Kidney tubule cell (primary cell): ENCODE results near the gene ZC3H7A.
"Not testable (repeated sequence)": the region's sequence is repeated elsewhere in the genome, so short reads cannot be mapped to it uniquely, and the experiment has no call there.

Source experiments
- DNase-seq: peaks from one replicate; pipeline ENCODE4 v3.0.0-alpha.2; 2018; ENCODE audit warnings: low spot score

Gene ZC3H7A

DNA sequence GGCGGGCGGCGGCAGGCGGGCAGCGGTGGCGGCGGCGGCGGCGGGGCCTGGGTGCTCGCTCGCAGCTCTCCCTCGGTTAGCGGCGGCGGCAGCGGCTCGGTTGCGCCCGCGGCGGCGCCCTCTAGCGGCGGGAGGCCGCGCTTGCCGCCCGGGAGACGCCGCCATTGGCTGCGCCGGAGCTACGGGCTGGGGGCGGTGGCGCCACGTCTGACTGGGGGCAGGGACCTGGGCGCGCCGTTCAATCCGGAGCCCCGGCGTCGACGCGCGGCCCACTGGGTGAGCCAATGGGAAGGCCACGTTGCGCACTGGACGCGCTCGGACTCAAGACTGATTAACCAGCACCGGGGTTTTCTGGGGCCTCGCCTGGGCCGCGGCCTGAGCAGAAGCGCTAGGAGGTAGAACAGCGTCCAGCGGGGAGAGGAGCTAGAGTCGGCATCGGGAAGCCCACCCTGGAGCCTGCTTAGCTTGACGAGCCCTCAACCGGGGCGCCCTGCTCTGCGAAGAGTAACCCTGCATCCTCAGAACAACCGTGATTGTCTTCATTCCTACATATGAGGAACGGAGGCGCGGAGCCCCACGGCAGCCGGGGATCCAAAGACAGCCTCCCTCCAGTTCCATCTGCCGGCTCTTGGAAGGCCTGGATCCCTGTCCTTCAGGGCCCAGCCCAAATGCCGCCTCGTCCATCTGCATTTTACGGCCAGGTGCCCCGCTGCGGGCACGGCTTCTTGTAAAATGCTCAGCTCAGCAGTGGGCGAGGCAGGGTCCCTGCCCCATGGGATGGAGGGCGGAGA is at the start of gene ZC3H7A:
Gene ZC3H7A, minus strand, starts transcription at position 93 of the 791 bp plus-strand sequence. CDS start 14,904 bp downstream, outside the sequence.
- peak; percentile 98 for DNase-seq

- no peak for DNase-seq
Observed at GRCh38 chr16:11844499-11844898, 47.4 kb upstream of the ZC3H7A start.

- DNase-seq: no peak
Observed at GRCh38 chr16:11843861-11844260, 46.8 kb upstream of the ZC3H7A start.

GRCh38 chr16:11843206-11843605 is 46.1 kb upstream of the ZC3H7A start:
- no peak for DNase-seq

- DNase-seq: no peak
Observed at GRCh38 chr16:11841026-11841425, 44.0 kb upstream of the ZC3H7A start.

DNA sequence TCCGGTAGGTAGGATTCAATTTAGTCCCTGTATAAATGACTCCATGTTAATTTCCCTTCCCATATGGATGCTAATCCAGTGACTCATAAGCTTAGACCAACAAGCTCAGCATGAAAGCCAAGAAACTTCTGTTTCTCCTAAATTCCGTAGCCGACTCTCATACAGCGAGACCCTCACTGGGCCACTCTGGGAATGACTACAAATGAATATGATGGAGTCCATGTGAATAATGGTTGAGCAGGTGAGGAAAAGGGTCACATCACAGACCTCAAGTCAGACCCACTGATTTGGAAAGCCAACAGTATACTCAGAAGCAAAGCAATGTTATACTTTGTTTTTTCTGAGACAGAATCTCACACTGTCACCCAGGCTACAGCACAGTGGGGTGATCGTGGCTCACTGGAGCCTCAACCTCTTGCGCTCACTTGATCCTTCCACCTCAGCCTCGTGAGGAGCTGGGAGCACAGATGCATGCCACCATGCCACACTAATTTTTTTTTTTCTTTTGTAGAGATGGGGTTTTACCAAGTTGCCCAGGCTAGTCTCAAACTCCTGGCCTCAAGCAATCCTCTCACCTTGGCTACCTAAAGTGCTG is 39.7 kb upstream of the ZC3H7A start:
- peak; percentile 51 for DNase-seq

- no peak for DNase-seq
Observed at GRCh38 chr16:11835891-11836649, 39.0 kb upstream of the ZC3H7A start.

GRCh38 chr16:11835309-11835708 is 38.3 kb upstream of the ZC3H7A start:
- no peak for DNase-seq

DNA sequence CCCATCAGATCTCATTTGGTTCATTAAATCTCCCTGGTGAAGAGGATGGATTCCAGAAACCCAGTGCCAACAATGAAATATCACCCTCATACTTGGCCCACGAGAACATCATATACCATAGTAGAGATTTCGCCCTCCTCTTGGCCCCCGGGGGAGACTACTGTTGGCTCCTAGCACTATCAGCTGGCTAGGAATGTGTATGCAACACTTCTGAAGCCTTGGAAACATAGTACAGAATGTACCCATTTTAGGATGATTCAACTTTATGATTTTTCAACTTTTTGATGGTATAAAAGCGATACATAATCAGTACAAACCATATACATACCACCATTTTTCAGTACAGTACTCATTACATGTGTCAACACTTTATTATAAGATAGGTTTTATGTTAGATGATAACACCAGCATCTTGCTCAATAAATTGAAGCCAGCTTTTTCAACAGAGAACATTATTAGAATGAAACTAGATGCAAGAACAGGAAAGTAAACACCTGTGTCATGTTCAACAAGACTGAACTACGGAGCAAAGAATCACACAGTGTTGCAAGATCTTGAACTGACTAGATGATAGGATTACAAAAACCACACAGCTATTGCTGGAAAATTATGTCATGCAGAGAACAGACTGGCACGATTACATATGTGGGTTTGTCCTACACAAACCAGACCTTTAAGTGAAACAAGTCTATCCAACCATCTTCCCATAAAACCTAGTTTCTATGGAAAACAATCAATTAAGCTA is 37.1 kb upstream of the ZC3H7A start:
- DNase-seq: no peak

DNA sequence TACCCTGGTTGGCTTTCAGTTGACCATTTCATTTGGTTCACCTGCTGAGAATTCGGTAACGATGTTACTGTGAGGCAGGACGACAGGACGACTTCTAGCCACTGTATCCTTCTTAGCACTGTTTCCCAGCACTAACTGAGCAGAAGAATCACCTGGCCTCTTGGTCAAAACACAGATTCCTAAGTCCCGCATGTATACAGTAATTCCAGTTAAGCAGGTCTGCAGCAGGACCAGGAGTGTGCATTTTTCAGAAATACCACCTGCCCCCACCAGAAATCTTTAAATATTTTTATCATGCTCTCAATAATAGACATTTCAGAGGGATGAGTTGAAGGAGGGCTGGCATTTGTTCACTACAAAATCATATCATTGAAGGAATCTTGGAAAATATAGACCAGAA is 31.6 kb upstream of the ZC3H7A start:
- no peak for DNase-seq

DNA sequence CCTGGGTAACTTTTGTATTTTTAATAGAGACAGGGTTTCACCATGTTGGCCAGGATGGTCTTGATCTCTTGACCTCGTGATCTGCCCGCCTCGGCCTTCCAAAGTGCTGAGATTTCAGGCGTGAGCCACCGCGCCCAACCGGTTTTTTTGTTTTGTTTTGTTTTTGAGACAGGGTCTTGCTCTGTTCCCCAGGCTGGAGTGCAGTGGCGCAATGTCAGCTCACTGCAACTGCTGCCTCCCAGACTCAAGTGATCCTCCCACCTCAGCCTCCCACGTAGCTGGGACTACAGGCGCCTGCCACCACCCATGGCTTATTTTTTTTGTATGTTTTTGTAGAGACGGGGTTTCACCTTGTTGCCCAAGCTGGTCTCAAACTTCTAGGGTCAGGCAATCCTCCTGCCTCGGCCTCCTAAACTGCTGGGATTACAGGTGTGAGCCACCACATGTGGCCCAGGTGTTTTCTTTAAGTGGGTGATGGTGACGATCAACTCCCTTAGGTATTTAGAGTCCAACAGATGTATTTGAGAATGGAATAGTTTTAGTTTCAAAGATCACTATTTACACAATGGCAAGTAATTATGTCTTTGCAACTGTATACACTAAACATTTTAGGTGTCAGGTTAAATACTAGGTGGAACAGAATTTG is 28.6 kb upstream of the ZC3H7A start:
- DNase-seq: not testable (repeated sequence)

GRCh38 chr16:11824362-11824761 is 27.3 kb upstream of the ZC3H7A start:
- no peak for DNase-seq

- not testable (repeated sequence) for DNase-seq
Observed at GRCh38 chr16:11823645-11824044, 26.6 kb upstream of the ZC3H7A start.

GRCh38 chr16:11819798-11820197 is 22.7 kb upstream of the ZC3H7A start:
- no peak for DNase-seq

- not testable (repeated sequence) for DNase-seq
Observed at GRCh38 chr16:11818970-11819369, 21.9 kb upstream of the ZC3H7A start.

- DNase-seq: no peak
Observed at GRCh38 chr16:11816123-11816522, 19.1 kb upstream of the ZC3H7A start.

- not testable (repeated sequence) for DNase-seq
Observed at GRCh38 chr16:11814800-11815199, 17.7 kb upstream of the ZC3H7A start.

DNA sequence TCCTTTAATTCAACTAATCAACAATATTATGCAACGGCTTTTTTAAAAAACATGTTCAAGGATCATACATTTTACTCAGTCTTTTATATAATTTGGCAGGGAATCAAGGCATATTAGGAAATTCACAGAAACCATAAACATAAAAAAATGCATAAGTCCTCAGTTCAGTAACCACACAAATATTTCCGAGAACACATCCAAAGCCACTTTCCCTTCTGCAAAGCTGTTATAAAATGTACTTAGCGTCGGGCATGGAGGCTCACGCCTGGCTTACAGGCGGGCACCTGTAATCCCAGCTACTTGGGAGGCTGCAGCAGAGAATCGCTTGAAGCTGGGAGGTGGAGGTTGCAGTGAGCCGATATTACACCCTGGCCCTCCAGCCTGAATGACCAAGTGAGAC is 9.7 kb upstream of the ZC3H7A start:
- no peak for DNase-seq

DNA sequence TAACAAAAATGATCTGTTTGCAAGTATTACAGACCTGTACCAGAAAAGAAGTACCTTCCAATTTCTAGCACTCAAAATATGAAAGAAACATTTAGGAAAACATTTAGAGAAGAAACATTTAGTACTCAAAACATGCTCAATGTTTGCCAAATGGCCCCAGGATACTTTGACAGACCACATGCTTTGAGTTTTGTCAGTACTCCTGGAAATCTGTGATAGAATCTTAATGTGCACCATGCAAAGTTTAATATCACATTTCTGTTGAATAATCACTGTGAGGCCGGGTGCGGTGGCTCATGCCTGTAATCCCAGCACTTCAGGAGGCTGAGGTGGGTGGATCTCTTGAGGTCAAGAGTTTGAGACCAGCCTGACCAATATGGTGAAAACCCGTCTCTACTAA is 8.5 kb upstream of the ZC3H7A start:
- DNase-seq: no peak

DNA sequence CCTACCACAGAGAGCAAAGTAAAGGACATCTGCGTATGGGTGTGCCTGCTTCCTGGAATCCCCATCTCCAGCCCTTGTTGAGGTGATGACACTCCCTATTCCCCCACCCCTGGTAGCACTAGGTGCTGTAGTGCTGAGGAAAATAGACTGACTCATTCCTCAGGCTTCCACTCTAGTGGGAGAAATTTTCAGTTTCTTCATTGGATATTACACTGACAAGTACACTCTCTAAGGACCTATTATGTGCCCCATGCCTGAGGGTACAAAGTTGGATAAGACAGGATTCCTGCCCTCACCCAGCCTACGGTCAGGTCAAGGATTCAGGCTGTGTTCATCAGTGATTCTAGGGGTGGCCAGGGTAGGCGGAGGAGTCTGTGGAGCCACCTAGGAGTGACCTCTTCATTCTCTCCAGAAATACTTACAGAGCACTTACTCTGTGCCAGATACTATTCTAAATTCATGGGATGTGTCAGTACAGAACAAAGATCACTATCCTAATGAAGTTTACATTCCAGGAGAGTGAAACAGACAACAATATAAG is 4.5 kb upstream of the ZC3H7A start:
- peak; percentile 52 for DNase-seq

DNA sequence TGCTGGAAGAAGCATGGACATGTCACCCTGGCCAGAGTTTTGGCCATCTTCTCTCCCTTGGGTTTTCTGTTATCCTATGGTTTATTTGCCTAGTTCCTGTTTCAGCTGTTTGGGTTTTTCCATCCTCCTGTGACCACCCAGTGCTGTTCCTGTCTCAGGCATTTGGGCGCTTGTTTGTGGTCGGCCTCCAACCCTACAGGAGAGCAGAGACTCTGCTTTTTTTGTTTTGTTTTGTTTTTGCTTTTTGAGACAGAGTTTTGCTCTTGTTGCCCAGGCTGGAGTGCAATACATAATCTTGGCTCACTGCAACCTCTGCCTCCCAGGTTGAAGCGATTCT is 3.3 kb upstream of the ZC3H7A start:
- no peak for DNase-seq
